GM19035 (cell line): ENCODE measurements around the gene RNF144A.

ENCODE experiments used
- ATAC-seq: cut with Tn5 transposase; IDR thresholded peaks from one replicate; pipeline ENCODE4 v1.9.1; 2021; ENCODE audit not compliant: unreplicated experiment

The RNF144A gene

DNA sequence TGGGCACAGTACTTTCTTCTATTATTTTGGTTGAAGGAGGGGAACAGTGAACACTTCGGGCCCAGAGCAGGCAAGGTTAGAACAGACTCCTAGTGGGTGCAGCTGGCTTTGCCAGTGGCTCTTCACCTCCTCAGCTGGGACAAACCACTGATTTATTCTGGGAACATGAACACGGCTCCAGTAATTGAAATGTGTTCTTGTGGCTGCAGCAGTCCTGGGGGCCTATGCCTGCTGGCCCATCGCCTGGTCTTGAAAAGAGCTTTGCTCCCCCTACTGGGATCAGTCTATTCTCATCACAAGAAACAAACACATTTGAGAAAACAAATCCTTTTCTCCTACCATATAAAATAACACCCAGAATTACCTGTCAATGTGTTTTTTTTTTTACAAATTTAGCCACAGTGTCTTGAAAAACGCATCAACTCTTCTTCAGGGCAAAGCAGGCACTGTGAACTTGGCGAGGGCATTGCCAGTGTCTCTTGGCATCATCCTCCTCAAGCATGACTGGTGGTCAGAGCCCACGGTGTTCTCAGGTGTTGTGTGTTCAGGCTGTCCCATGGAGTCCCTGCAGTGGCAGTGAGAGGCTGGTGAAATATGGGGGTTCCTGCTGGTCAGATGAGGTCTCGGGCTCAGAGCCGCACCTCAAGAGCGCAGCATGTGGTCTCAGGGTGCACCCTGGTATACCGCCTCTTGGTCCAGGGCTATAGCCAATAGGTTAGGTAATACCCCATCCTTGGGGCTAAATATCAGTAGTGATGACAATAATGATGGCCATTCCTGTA, 51.3 kb downstream of the RNF144A start:
- ATAC-seq = no peak

GRCh38 chr2:6970551-6970950, 53.3 kb downstream of the RNF144A start:
- no peak for ATAC-seq

GRCh38 chr2:6970976-6971480, 53.8 kb downstream of the RNF144A start:
- ATAC-seq = no peak

- no peak for ATAC-seq
These were observed 54.3 kb downstream of the RNF144A start for GRCh38 chr2:6971502-6971901.

DNA sequence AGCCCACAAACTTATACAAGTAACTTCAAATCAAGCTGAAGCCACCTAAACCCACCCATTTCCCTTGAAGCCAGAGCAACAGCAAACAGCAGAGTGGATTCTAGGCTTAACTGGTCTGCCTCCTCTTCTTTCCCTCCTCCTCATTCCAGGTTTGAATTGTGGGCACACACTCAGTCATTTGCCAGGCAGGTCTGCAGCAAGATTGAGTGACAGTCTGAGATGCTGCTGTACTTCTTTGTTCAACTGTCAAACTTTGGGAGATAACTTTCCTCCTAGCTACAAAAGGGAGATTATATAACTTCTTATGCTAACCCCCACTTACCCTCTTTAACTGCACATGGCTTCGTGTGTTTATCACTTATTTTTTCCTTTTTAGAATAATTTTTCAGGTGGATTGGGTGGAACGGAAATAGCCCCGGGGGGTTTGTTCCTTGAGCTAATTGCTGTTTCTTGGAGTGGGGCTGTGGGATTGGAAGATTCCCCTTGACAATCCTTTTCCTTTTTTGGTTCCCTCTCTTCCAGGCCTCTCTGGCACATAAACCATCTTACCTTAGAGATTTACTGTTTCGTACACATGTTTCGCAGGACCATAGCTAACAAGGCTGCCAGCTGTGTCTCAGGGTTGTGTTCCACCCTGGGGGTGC, 55.0 kb downstream of the RNF144A start:
- ATAC-seq = no peak

DNA sequence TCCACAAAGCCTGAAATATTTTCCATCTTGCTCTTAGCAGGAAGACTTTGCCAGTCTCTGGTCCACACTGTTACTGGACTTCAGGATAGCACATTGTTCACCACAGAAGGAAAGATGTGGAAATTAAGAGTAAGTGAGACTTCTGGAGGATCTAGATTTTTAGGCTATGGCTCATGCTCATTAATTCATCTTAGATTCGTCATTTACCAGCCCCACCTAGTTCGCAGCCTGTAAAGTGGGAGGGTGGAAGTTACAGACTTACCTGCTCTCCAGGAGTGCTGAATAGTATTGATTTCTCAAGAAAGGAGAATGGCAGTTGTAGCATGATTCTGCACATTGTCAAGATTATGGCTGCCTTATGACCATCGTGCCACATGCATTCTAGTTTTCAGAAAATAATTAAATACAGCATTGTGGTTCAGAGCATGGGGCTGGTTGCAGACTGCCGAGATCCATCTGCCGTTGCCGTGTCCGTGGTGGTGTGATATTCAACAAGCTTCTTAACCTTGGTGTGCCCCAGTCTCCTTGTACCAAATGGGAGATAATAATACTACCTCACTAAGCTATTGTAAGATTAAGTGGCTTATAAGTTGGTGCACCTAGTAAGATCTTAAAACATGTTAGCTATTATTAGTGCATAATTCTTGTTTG, 56.8 kb downstream of the RNF144A start:
- ATAC-seq = no peak

- no peak for ATAC-seq
These were observed 58.8 kb downstream of the RNF144A start for GRCh38 chr2:6975988-6976387.

GRCh38 chr2:6977113-6977741, 60.0 kb downstream of the RNF144A start:
- ATAC-seq = no peak

DNA sequence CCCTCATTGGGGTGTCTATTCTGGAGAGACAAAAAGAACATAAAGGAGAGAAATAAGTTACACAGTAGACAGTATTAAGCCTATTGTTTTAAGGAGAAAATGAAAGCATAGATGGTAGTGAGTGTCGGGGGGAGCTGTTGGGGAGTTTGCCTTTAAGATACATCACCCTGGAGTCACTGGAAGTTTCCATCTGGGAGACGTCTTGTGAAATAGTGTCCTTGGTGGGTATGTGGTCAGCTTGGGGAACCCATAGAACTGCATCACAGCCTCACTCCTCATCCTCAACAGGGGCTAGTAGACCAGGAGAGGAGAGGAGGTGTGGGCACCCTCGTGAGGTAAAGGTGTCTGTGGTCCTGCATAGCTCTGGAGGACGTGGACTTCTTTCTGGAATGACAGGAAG, 60.6 kb downstream of the RNF144A start:
- no peak for ATAC-seq

DNA sequence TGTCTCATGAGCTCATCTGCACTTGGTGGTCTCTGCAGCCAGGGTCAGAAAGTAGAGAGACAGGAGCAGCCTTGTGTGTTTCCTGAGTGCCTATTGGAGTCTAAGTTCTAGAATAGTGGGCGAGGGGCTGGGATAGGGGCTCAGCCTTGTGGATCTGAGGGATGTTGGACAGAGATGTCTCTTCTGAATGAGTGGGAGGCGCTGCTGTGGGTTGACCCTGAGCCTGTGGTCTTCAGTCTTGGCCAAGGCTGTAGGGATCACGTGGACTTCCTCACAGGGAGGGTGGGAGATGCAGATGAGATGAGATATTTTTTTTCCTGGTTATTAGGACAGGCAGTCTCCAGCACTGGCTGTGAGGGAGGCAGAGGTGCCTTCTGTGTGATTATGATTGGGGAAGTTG, 61.8 kb downstream of the RNF144A start:
- no peak for ATAC-seq

DNA sequence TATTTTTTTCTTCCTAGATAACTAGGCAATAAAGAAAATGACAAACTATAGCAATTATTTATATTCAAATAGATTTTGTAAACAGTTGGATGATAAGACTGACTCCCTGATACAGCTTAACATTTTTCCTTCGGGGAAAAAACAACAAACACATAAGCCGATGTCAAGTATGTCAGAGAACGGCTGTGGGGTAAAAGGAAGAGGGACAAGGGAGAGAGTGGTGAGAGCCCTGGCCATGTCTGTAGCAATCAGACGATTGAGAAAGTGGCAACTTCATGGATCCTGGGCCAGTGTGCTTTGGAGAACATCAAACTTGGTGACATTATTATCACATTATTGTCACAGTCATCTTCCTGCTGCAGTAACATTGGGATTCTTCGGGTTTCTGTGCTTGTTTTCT, 65.2 kb downstream of the RNF144A start:
- no peak for ATAC-seq

- ATAC-seq = no peak
These were observed 65.8 kb downstream of the RNF144A start for GRCh38 chr2:6982934-6983589.

DNA sequence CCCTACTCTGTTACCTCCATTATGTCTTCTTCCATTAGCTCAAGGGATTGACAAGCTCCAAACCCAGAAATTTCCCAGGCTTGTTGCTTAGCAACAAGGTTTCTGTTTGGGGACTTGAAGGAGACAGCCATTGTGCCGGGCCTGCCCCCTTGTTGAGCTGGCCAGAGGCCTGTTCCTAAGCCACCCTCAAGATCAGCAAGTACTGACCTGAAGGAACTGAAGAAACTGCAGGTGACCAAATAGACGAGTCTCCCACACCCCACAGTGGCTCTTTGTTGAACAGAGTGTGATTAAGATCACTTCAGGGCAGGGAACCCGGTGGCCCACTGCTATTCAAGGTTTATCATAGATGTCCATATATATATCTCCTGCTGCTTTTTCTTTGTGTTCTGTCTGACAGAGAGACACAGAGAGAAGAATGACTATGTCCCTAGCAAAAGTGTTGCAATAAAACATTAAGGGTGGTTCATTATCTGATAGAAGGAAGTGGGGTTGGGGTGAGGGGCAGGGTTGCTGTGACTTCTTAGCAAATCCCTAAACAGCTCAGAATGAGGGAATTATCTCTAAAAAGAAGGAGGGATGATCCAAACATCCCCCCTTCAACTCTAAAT, 69.2 kb downstream of the RNF144A start:
- no peak for ATAC-seq

GRCh38 chr2:6986912-6987361, 69.7 kb downstream of the RNF144A start:
- no peak for ATAC-seq

GRCh38 chr2:6990871-6991270, 73.7 kb downstream of the RNF144A start:
- no peak for ATAC-seq

DNA sequence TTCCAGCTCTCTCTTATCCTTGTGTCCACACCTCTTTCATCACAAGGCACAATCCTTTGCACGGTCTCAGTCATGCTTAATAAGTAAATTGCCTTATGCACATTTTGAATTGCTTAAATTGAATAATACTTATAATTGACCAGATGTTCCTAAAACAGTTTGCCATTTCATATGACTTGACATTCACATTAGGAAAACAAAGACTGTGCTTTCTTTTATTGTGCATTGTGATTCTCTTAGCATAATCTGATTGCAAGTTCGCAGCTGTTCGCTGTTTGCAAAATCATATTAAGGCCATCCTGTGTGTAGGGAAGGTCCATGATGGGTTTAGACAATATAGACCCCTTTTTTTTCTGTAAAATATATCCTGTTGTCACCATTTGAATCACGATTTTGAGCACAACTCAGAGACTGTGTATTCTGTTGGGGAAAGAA, 75.6 kb downstream of the RNF144A start:
- ATAC-seq = no peak

- no peak for ATAC-seq
These were observed 76.0 kb downstream of the RNF144A start for GRCh38 chr2:6993229-6993640.

DNA sequence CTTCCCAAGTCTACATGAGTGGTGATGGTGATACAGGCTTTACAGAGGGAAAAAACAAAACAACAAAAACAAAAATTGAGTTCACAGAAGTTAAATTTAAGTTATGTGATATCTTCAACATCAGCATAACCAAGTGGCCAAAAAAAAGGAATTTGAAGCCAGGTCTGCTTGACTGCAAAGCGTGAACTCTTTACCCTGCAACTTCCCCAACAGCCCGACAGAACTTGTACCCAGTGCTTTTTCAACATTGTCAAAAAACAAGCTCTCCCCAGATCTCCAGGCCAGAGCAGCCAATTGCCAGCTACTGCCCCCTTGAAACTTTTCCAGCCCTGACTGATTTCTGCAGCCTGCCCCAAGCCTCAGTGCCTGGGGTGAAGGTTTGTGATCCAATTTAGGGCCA, 76.7 kb downstream of the RNF144A start:
- ATAC-seq = no peak

GRCh38 chr2:6994536-6995128, 77.4 kb downstream of the RNF144A start:
- ATAC-seq = no peak
